KMS-11 (cell line): ENCODE results near the gene HHAT.

Experiments
- H2AFZ ChIP-seq: fragments of 200-600 bp; sonication (generic); 2 replicates; pipeline ENCODE4 v1.6.1; 2016; ENCODE audit warnings: antibody characterized with exemption, mixed run types, low read depth
- H3K27ac ChIP-seq: fragments of 200-600 bp; sonication (generic); 2 replicates; pipeline ENCODE4 v1.6.1; 2016; ENCODE audit warnings: mild to moderate bottlenecking, mixed run types
- H3K27me3 ChIP-seq: fragments of 200-600 bp; sonication (generic); 2 replicates; pipeline ENCODE4 v1.6.1; 2017; ENCODE audit warnings: mild to moderate bottlenecking, low read depth, mixed run types, moderate library complexity; ENCODE audit not compliant: insufficient read depth
- H3K36me3 ChIP-seq: fragments of 200-600 bp; sonication (generic); 2 replicates; pipeline ENCODE4 v1.6.1; 2017; ENCODE audit warnings: mild to moderate bottlenecking, mixed run types; ENCODE audit not compliant: insufficient read depth
- H3K4me1 ChIP-seq: fragments of 200-600 bp; sonication (generic); 2 replicates; pipeline ENCODE4 v1.6.1; 2016; ENCODE audit warnings: mild to moderate bottlenecking, low read depth, mixed run types; ENCODE audit not compliant: poor library complexity, severe bottlenecking
- H3K4me2 ChIP-seq: fragments of 200-600 bp; sonication (generic); 2 replicates; pipeline ENCODE4 v1.7.0; 2016; ENCODE audit warnings: mild to moderate bottlenecking, mixed run types
- H3K4me3 ChIP-seq: fragments of 200-600 bp; sonication (generic); IDR thresholded peaks from 2 replicates; pipeline ENCODE4 v1.6.1; 2017; ENCODE audit warnings: low read depth, low read length, mixed read lengths; ENCODE audit not compliant: insufficient read depth
- H3K79me2 ChIP-seq: fragments of 200-600 bp; sonication (generic); 2 replicates; pipeline ENCODE4 v1.6.1; 2016; ENCODE audit warnings: low read depth, mixed run types; ENCODE audit not compliant: insufficient read depth
- H3K9ac ChIP-seq: fragments of 200-600 bp; sonication (generic); 2 replicates; pipeline ENCODE4 v1.6.1; 2016; ENCODE audit warnings: mild to moderate bottlenecking, mixed run types
- H4K20me1 ChIP-seq: fragments of 200-600 bp; sonication (generic); 2 replicates; pipeline ENCODE4 v1.6.1; 2016; ENCODE audit warnings: mild to moderate bottlenecking, mixed run types; ENCODE audit not compliant: insufficient read depth
- CTCF ChIP-seq: fragments of 200-600 bp; sonication (generic); conservative IDR thresholded peaks from 2 replicates; pipeline ENCODE4 v1.6.1; 2017; ENCODE audit warnings: low read depth, mild to moderate bottlenecking, antibody characterized with exemption, low read length, moderate library complexity, mixed read lengths

The HHAT gene

GRCh38 chr1:210332719-210333398 is 4.2 kb downstream of the HHAT start:
- H4K20me1 ChIP-seq, result no peaks in the 10 kb centered on the region
- H3K4me3 ChIP-seq, result no peak overlapping the region
- H3K4me2 ChIP-seq, result peak overlapping the region; percentile 98
- no peaks in the 10 kb centered on the region for H3K79me2 ChIP-seq
- H3K9ac ChIP-seq, result peak overlapping the region; percentile 31
- peaks cover 87% of the 10 kb centered on the region for H3K4me1 ChIP-seq
- H3K27ac ChIP-seq, result peak overlapping the region; percentile 86
- H3K27me3 ChIP-seq, result no peaks in the 10 kb centered on the region
- peak overlapping the region; percentile 15; the same call in 1 of the 2 replicates for H2AFZ ChIP-seq
- TF ChIP-seq CTCF, result no peak
- H3K36me3 ChIP-seq, result no peaks in the 10 kb centered on the region

- Histone ChIP-seq H3K4me1 (peaks cover 88% of the 10 kb centered on the region), H3K27ac (no peak overlapping the region), H3K9ac (no peak overlapping the region), H3K27me3 (no peaks in the 10 kb centered on the region), H3K79me2 (no peaks in the 10 kb centered on the region), H3K36me3 (no peaks in the 10 kb centered on the region), H4K20me1 (no peaks in the 10 kb centered on the region), H3K4me2 (no peak overlapping the region; the same call in 1 of the 2 replicates), H3K4me3 (no peak overlapping the region), H2AFZ (no peak overlapping the region)
- no peak for TF ChIP-seq CTCF
Measured at GRCh38 chr1:210335001-210335400, 6.3 kb downstream of the HHAT start.

GRCh38 chr1:210336362-210336761 is 7.7 kb downstream of the HHAT start:
- Histone ChIP-seq H3K27me3 (no peaks in the 10 kb centered on the region), H3K4me3 (no peak overlapping the region), H3K36me3 (no peaks in the 10 kb centered on the region), H3K4me2 (no peak overlapping the region), H2AFZ (no peak overlapping the region), H3K27ac (no peak overlapping the region), H3K79me2 (no peaks in the 10 kb centered on the region), H3K4me1 (peaks cover 86% of the 10 kb centered on the region), H4K20me1 (no peaks in the 10 kb centered on the region), H3K9ac (no peak overlapping the region)
- no peak for TF ChIP-seq CTCF

GRCh38 chr1:210339500-210339899 is 10.8 kb downstream of the HHAT start:
- Histone ChIP-seq H3K4me1 (peaks cover 88% of the 10 kb centered on the region), H3K9ac (no peak overlapping the region), H4K20me1 (no peaks in the 10 kb centered on the region), H3K36me3 (no peaks in the 10 kb centered on the region), H3K4me2 (no peak overlapping the region; the same call in 1 of the 2 replicates), H3K79me2 (no peaks in the 10 kb centered on the region), H2AFZ (no peak overlapping the region), H3K27me3 (no peaks in the 10 kb centered on the region), H3K4me3 (no peak overlapping the region), H3K27ac (no peak overlapping the region)
- no peak for TF ChIP-seq CTCF
